SK-N-SH treated with all-trans-retinoic acid at 6 μM for 48 hours (cell line): ENCODE measurements around the gene TTC21B.

ENCODE experiments used
- ATAC-seq: fragments of 200-7000 bp; cut with Tn5 transposase; 3 replicates; pipeline ENCODE4 v1.9.1; 2020; ENCODE audit warnings: mild to moderate bottlenecking, moderate library complexity
- ARNTL ChIP-seq: fragments of 450-650 bp; formaldehyde crosslinking; IDR thresholded peaks from 2 replicates; pipeline ENCODE4 v1.5.0; 2020; ENCODE audit warnings: low read depth, mild to moderate bottlenecking, moderate library complexity, borderline replicate concordance
- BACH2 ChIP-seq: fragments of 250-450 bp; sonication (Bioruptor Pico); IDR thresholded peaks from 2 replicates; pipeline ENCODE4 v1.9.0; 2021; ENCODE audit warnings: mild to moderate bottlenecking, borderline replicate concordance
- CSDC2 ChIP-seq: fragments of 250-450 bp; sonication (Bioruptor Pico); IDR thresholded peaks from 2 replicates; pipeline ENCODE4 v1.5.0; 2020; ENCODE audit warnings: mild to moderate bottlenecking, moderate library complexity
- ESRRG ChIP-seq: fragments of 250-450 bp; sonication (Bioruptor Pico); IDR thresholded peaks from 2 replicates; pipeline ENCODE4 v1.6.1; 2021; ENCODE audit warnings: mild to moderate bottlenecking
- GLIS3 ChIP-seq: fragments of 250-450 bp; sonication (Bioruptor Pico); IDR thresholded peaks from 2 replicates; pipeline ENCODE4 v1.5.0; 2020; ENCODE audit warnings: mild to moderate bottlenecking, moderate library complexity
- ISL1 ChIP-seq: fragments of 250-450 bp; sonication (Bioruptor Pico); IDR thresholded peaks from 2 replicates; pipeline ENCODE4 v2.1.2; 2022; ENCODE audit warnings: mild to moderate bottlenecking, moderate library complexity
- OSR1 ChIP-seq: fragments of 250-450 bp; sonication (Bioruptor Pico); IDR thresholded peaks from 2 replicates; pipeline ENCODE4 v1.8.0; 2022; ENCODE audit warnings: moderate library complexity, mild to moderate bottlenecking, inconsistent platforms
- PPARA ChIP-seq: fragments of 250-450 bp; sonication (Bioruptor Pico); IDR thresholded peaks from 2 replicates; pipeline ENCODE4 v1.5.0; 2020; ENCODE audit warnings: mild to moderate bottlenecking, borderline replicate concordance
- RARB ChIP-seq: fragments of 250-450 bp; sonication (Bioruptor Pico); IDR thresholded peaks from 2 replicates; pipeline ENCODE4 v1.8.0; 2021; ENCODE audit warnings: mild to moderate bottlenecking, moderate library complexity
- TCF4 ChIP-seq: fragments of 250-450 bp; sonication (Bioruptor Pico); IDR thresholded peaks from 2 replicates; pipeline ENCODE4 v1.8.0; 2021; ENCODE audit warnings: mild to moderate bottlenecking, moderate library complexity, borderline replicate concordance
- TOX ChIP-seq: fragments of 250-450 bp; sonication (Bioruptor Pico); IDR thresholded peaks from 2 replicates; pipeline ENCODE4 v1.8.0; 2021; ENCODE audit warnings: mild to moderate bottlenecking, moderate library complexity, borderline replicate concordance
- ZC3H10 ChIP-seq: fragments of 250-450 bp; sonication (Bioruptor Pico); IDR thresholded peaks from 2 replicates; pipeline ENCODE4 v1.5.1; 2021; ENCODE audit warnings: mild to moderate bottlenecking, moderate library complexity
- ZFP3 ChIP-seq: fragments of 250-450 bp; sonication (Bioruptor Pico); IDR thresholded peaks from 2 replicates; pipeline ENCODE4 v1.5.0; 2020; ENCODE audit warnings: mild to moderate bottlenecking, moderate library complexity
- ZFP30 ChIP-seq: fragments of 450-650 bp; formaldehyde crosslinking; IDR thresholded peaks from 2 replicates; pipeline ENCODE4 v1.5.0; 2022; ENCODE audit warnings: mild to moderate bottlenecking, moderate library complexity
- ZNF70 ChIP-seq: fragments of 450-650 bp; formaldehyde crosslinking; IDR thresholded peaks from 2 replicates; pipeline ENCODE4 v1.5.0; 2020; ENCODE audit warnings: mild to moderate bottlenecking, moderate library complexity
- ZNF8 ChIP-seq: fragments of 450-650 bp; formaldehyde crosslinking; IDR thresholded peaks from 2 replicates; pipeline ENCODE4 v1.5.0; 2020; ENCODE audit warnings: mild to moderate bottlenecking, moderate library complexity
- TF ChIP-seq, protein P1 (sequence below): fragments of 250-450 bp; sonication (Bioruptor Pico); IDR thresholded peaks from 2 replicates; pipeline ENCODE4 v1.8.0; 2020; ENCODE audit warnings: mild to moderate bottlenecking, moderate library complexity, borderline replicate concordance
- TF ChIP-seq, protein P2 (sequence below): fragments of 250-450 bp; sonication (Bioruptor Pico); IDR thresholded peaks from 2 replicates; pipeline ENCODE4 v1.5.1; 2020; ENCODE audit warnings: low read depth, mild to moderate bottlenecking, moderate library complexity
- TF ChIP-seq, protein P3 (sequence below): fragments of 250-450 bp; sonication (Bioruptor Pico); IDR thresholded peaks from 2 replicates; pipeline ENCODE4 v1.5.0; 2020; ENCODE audit warnings: mild to moderate bottlenecking, moderate library complexity
- TF ChIP-seq, protein P4 (sequence below): fragments of 250-450 bp; sonication (Bioruptor Pico); IDR thresholded peaks from 2 replicates; pipeline ENCODE4 v1.8.0; 2021; ENCODE audit warnings: low read depth, mild to moderate bottlenecking, moderate library complexity, borderline replicate concordance

TTC21B gene

DNA sequence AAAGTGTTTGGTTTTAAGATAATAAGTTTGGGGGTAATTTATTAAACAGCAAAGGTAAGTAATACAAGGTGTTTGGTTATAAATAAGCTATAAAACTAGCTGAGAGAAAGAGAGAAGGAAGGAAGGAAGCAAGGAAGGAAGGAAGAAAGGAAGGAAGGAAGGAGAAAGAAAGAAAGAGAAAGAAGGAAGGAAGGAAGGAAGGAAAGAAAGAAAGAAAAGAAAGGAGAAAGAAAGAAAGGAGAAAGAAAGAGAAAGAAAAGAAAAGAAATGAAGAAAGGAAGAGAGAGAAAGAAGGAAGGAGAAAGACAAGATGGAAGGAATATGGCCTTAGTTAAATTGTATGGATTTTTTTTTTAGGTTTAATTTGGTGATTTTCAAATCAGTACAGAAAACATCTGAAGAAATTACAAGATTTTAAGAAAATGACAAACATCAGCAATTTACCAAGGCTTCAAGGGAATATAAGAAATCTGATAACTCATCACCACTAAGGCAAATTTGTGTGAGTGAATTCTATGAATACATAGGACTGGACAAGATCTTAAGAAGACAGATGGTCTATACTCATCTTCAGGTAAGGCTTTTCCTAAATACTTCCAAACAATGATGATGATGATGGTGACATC, 113.1 kb downstream of the TTC21B start:
- no peak for TF ChIP-seq ZNF8
- no peak for TF ChIP-seq ISL1 (CRISPR knock-in tag)
- no peak for TF ChIP-seq ESRRG (CRISPR knock-in tag)
- TF ChIP-seq, protein P1, sequence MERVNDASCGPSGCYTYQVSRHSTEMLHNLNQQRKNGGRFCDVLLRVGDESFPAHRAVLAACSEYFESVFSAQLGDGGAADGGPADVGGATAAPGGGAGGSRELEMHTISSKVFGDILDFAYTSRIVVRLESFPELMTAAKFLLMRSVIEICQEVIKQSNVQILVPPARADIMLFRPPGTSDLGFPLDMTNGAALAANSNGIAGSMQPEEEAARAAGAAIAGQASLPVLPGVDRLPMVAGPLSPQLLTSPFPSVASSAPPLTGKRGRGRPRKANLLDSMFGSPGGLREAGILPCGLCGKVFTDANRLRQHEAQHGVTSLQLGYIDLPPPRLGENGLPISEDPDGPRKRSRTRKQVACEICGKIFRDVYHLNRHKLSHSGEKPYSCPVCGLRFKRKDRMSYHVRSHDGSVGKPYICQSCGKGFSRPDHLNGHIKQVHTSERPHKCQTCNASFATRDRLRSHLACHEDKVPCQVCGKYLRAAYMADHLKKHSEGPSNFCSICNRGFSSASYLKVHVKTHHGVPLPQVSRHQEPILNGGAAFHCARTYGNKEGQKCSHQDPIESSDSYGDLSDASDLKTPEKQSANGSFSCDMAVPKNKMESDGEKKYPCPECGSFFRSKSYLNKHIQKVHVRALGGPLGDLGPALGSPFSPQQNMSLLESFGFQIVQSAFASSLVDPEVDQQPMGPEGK (CRISPR knock-in tag): no peak
- TF ChIP-seq PPARA (CRISPR knock-in tag): no peak
- no peak for TF ChIP-seq TCF4 (CRISPR knock-in tag)
- TF ChIP-seq, protein P2, sequence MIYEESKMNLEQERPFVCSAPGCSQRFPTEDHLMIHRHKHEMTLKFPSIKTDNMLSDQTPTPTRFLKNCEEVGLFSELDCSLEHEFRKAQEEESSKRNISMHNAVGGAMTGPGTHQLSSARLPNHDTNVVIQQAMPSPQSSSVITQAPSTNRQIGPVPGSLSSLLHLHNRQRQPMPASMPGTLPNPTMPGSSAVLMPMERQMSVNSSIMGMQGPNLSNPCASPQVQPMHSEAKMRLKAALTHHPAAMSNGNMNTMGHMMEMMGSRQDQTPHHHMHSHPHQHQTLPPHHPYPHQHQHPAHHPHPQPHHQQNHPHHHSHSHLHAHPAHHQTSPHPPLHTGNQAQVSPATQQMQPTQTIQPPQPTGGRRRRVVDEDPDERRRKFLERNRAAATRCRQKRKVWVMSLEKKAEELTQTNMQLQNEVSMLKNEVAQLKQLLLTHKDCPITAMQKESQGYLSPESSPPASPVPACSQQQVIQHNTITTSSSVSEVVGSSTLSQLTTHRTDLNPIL (CRISPR knock-in tag): no peak
- TF ChIP-seq, protein P3, sequence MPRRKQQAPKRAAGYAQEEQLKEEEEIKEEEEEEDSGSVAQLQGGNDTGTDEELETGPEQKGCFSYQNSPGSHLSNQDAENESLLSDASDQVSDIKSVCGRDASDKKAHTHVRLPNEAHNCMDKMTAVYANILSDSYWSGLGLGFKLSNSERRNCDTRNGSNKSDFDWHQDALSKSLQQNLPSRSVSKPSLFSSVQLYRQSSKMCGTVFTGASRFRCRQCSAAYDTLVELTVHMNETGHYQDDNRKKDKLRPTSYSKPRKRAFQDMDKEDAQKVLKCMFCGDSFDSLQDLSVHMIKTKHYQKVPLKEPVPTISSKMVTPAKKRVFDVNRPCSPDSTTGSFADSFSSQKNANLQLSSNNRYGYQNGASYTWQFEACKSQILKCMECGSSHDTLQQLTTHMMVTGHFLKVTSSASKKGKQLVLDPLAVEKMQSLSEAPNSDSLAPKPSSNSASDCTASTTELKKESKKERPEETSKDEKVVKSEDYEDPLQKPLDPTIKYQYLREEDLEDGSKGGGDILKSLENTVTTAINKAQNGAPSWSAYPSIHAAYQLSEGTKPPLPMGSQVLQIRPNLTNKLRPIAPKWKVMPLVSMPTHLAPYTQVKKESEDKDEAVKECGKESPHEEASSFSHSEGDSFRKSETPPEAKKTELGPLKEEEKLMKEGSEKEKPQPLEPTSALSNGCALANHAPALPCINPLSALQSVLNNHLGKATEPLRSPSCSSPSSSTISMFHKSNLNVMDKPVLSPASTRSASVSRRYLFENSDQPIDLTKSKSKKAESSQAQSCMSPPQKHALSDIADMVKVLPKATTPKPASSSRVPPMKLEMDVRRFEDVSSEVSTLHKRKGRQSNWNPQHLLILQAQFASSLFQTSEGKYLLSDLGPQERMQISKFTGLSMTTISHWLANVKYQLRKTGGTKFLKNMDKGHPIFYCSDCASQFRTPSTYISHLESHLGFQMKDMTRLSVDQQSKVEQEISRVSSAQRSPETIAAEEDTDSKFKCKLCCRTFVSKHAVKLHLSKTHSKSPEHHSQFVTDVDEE (CRISPR knock-in tag): no peak
- TF ChIP-seq ZNF70 (CRISPR knock-in tag): no peak
- TF ChIP-seq BACH2 (CRISPR knock-in tag): no peak
- TF ChIP-seq, all 23 proteins: peak for 0
- no peak for ATAC-seq

DNA sequence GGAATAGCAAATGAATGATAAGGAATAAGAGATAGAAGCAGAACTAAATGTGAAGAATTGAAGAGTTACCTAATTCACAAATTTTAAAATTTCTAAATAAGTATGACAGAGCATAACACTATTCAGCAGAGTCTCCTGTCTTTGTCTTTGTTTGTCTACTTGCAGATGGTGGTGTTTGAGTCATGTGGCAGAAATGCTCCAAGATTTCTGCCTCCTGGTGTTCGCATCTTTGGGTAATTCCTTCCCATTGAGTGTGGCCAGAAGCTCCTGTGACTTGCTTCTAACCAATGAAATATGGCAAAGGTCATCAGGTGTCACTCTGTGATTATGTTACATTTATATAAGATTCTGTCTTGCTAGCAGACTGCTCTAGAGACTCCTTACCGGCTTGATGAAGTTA, 114.0 kb downstream of the TTC21B start:
- ATAC-seq: no peak

DNA sequence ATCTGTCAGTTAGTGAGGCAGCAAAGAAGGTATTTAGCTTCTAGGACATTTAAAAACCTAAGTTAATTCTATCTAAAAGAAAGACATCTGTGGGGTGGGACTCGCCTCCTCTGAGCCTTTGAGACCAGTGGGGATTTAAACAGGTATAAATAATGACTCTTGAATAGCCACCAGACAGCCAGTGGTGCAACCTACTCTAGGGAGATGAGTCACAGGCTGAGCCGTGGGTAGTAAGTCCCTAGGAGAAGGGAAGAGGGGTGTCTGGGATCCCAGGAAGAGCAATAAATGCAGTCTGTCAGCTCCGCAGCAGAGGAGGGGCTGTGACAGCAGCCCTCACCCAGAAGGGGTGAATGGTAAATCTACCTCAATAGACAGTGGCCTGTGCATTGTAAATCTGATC, 116.5 kb downstream of the TTC21B start:
- ATAC-seq: peak; percentile 75
- TF ChIP-seq CSDC2 (no peak), TOX (CRISPR knock-in tag) (0 out of 2 replicates have a peak, but pooled peaks have one; percentile 18)

More for the DNA sequence above, 114.0 kb downstream of the TTC21B start:
- no peak for TF ChIP-seq ZNF8
- TF ChIP-seq ZFP30: no peak
- no peak for TF ChIP-seq ESRRG (CRISPR knock-in tag)
- no peak for TF ChIP-seq BACH2 (CRISPR knock-in tag)
- TF ChIP-seq OSR1 (CRISPR knock-in tag): no peak
- TF ChIP-seq PPARA (CRISPR knock-in tag): no peak
- no peak for TF ChIP-seq RARB
- TF ChIP-seq GLIS3: no peak
- TF ChIP-seq, protein P2 (CRISPR knock-in tag): no peak
- no peak for TF ChIP-seq ARNTL (CRISPR knock-in tag)
- no peak for TF ChIP-seq ISL1 (CRISPR knock-in tag)
- no peak for TF ChIP-seq TCF4 (CRISPR knock-in tag)
- TF ChIP-seq, protein P4, sequence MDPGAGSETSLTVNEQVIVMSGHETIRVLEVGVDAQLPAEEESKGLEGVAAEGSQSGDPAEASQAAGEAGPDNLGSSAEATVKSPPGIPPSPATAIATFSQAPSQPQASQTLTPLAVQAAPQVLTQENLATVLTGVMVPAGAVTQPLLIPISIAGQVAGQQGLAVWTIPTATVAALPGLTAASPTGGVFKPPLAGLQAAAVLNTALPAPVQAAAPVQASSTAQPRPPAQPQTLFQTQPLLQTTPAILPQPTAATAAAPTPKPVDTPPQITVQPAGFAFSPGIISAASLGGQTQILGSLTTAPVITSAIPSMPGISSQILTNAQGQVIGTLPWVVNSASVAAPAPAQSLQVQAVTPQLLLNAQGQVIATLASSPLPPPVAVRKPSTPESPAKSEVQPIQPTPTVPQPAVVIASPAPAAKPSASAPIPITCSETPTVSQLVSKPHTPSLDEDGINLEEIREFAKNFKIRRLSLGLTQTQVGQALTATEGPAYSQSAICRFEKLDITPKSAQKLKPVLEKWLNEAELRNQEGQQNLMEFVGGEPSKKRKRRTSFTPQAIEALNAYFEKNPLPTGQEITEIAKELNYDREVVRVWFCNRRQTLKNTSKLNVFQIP (CRISPR knock-in tag): no peak
- no peak for TF ChIP-seq ZFP3 (CRISPR knock-in tag)
- no peak for TF ChIP-seq ZC3H10
- TF ChIP-seq, all 23 proteins: peak for 0
